Lung microvascular endothelial cell (primary cell): Measurements from ENCODE around the gene IRAK2. TPM values are rescaled to one million over a fixed set of nuclear protein-coding genes. Genes with fewer than 3 reads are reported as not detected.
A peak's percentile ranks its signal among the peaks of the same experiment; 100 is the strongest.

Experiments used
- DNase-seq, 2 donors: peaks; one replicate each; pipeline versions ENCODE4 v3.0.0 to v3.0.0-alpha.2; 2010; ENCODE audit warnings: low read depth in 2 of 2
- total RNA-seq: library from RNA; depleted of rRNA; stranded (reverse); fragments of >200 nt; gene quantifications from 2 replicates; pipeline ENCODE4 v1.2.1, GENCODE V29; 2014

IRAK2 gene
- total RNA-seq, 1 donor from 2014 or later: 27.0 TPM

DNA sequence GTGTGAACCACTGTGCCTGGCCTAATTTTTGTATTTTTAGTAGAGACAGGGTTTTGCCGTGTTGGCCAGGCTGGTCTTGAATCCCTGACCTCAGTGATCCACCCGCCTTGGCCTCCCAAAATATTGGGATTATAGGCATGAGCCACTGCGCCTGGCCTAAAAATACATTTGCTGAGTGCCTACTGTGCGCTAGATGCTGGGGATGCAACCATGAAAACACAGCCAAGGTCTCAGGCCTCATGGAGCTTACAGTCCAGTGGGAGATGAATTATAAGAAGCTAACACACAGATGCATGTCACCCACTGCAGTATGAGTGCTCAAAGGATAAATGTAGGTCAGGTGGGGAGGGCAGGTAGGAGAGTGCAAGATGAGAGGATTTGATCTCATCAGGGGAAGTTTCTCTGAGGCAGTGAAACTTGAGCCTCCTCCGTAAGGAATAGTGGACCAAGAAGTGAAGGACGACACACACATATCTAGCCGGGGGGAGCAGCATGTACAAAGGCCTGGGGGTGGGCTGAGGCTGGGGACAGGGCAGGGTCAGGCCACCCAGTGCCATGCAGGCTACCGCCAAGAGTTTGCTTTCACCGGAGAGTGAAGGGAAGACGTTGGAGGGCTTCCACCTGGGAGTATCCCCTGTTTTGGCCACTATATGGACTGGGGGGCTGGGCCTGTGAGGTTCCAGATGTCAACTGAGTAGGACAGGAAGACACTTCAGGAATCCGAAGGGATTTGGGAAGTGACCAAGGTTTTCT is 24.3 kb downstream of the IRAK2 start:
- DNase-seq: no peak

GRCh38 chr3:10189557-10190354 is 25.0 kb downstream of the IRAK2 start:
- DNase-seq: peak; percentile 94 to 96

GRCh38 chr3:10192953-10193691 is 28.4 kb downstream of the IRAK2 start:
- peak; percentile 91 to 96 for DNase-seq

- DNase-seq: no peak
Measured at GRCh38 chr3:10193692-10194327, 29.1 kb downstream of the IRAK2 start.

GRCh38 chr3:10194328-10195071 is 29.8 kb downstream of the IRAK2 start:
- no peak for DNase-seq

GRCh38 chr3:10195366-10196089 is 30.8 kb downstream of the IRAK2 start:
- DNase-seq: no peak

- DNase-seq: peak in 1 of 2 donors; percentile 60
Measured at GRCh38 chr3:10196389-10197052, 31.8 kb downstream of the IRAK2 start.

DNA sequence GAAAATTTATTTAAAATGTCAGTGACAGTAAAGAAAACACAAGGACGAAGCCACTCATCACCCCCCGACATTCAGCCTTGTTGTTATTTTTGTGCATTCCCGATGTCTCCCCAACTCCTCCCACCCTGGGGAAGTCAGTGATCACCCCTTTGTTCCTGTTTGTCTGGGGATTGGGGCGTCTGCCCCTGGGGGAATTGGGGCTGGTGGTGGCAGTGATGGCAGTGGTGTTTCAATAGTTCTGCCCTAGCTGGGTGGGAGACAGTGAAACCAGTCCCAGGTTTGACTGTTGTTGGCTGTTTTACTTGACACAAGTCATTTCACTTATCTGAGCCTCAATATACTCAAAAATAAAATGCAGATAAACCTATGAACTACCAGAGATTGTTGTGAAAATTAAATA is 33.5 kb downstream of the IRAK2 start:
- DNase-seq: no peak

- DNase-seq: peak in 1 of 2 donors; percentile 89
Measured at GRCh38 chr3:10198761-10199649, 34.3 kb downstream of the IRAK2 start.

GRCh38 chr3:10204921-10205320 is 40.2 kb downstream of the IRAK2 start:
- DNase-seq: no peak

GRCh38 chr3:10205451-10206165 is 40.9 kb downstream of the IRAK2 start:
- peak; percentile 66 to 92 for DNase-seq

DNA sequence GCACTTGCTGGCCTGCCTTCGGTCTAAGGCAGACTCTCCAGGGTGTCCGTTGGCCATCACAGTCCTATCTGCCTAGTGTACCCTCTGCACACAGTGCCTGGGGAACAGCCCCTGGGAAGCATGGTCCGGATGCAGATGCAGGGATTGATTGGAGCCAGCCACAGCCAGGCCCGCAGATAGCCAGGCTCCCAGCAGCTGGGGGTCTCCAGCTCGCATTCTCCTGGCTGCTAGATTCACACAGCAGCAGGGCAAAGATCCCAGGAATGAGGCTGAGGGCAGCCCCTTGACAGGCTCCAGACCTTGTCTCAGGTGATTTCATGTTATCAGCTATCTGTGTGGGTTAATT is 41.4 kb downstream of the IRAK2 start:
- peak in 1 of 2 donors; percentile 75 for DNase-seq

- DNase-seq: no peak
Measured at GRCh38 chr3:10213156-10213792, 48.6 kb downstream of the IRAK2 start.

DNA sequence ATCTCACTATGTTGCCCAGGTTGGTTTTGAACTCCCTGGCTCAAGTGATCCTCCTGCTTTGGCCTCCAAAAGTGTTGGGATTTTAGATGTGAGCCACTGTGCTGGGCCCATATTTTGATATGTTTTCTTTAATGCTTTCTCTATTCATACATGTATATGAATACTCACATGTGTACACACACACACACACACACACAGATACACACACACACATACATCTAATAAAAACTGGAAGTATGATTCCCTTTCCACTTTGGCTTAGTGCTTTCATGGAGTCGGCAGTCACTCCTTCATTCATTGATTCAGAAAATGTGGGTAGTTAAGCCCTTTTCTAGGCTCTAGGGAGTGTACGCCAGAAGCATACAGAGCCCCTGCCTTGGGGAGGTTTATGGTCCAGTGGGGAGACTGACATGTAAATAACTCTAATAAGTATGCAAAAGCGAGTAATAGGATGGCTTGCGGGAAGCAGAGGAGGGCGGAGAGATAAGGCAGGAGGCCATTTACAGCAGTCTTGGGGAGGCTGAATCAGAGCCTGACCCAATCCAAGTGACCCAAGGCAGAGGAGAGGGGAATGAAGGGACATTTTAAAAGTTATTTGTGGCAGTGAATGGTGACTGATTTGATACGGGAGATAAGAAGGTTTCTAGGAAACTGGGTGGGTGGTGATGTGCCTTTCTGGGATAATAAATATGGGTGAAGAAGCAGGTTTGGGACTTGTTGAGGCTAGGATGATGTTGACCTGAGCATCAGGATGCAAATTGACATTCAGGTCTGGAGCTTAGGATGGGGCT is 51.1 kb downstream of the IRAK2 start:
- DNase-seq: no peak

GRCh38 chr3:10217359-10217758 is 52.6 kb downstream of the IRAK2 start:
- no peak for DNase-seq

GRCh38 chr3:10219737-10220136 is 55.0 kb downstream of the IRAK2 start:
- peak in 1 of 2 donors; percentile 44 for DNase-seq
